Left hindlimb (tissue), 1 donor: ENCODE results near the gene LRRK1.
A peak's percentile ranks its signal among the peaks of the same experiment; 100 is the strongest.

Source experiments
- DNase-seq: peaks from one replicate; pipeline ENCODE4 v3.0.0-alpha.2; 2018

The LRRK1 gene

DNA sequence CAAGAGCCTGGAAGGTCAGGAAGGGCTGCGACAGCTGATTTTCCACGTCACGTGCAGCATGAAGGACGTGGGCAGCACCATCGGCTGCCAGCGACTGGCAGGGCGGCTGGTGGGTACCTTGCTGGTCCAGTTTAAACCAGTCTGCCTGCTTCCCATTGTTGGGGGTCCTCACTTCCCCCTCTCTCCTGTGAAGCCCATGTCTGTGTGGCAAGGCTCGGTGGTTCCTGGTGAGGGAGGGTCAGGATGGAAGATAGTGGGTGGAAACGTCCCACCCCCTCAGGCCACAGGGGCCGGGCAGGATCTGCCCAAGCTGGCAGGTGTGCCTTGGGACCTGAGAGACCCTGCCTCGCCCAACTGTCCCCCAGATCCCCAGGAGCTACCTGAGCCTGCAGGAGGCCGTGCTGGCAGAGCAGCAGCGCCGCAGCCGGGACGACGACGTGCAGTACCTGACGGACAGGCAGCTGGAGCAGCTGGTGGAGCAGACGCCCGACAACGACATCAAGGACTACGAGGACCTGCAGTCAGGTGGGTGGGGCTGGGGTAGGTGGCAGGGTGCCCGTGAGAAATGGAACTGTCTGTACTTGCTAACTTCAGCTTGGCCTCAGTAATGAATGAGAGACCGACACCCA, 108.2 kb downstream of the LRRK1 start:
- peak; percentile 25 for DNase-seq

GRCh38 chr15:101027920-101028319, 108.8 kb downstream of the LRRK1 start:
- no peak for DNase-seq

- DNase-seq, result peak; percentile 15
These were observed 109.2 kb downstream of the LRRK1 start for GRCh38 chr15:101028321-101028720.

GRCh38 chr15:101028772-101029438, 109.7 kb downstream of the LRRK1 start:
- DNase-seq, result peak; percentile 5

DNA sequence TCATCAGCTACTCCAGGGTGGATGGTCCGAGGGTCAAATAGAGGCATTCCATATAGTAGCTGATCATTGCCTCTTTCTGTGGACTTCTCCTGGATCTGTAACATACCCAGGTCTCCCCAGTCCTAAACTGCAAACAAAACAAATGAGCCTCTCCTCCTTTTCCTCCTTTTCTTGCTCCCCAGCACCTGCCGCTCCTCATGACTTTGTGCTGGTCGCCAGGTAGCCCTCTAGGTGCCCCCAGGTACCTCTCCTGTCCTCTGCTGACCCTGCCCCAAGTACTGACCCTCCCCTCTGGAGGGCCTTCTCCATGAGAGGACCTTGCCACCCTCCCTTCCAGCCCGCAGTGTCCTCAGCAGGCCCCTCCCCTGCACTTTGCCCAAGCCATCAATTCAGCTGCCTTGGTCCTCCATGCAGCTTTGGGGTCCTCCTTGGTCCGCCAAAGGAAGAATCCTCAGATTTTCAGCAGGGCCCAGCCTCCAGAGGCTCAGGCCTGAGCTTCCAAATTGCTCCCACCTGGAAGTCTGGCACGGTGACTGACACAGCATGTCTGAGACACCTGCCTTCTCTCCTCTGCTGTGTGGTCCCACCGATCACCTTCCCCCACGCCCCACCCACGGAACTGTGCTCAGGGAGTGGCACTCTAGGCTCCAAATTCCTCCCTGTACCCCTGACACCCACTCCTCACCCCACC, 111.0 kb downstream of the LRRK1 start:
- DNase-seq, result peak; percentile 13

- DNase-seq, result peak; percentile 8
These were observed 112.1 kb downstream of the LRRK1 start for GRCh38 chr15:101031213-101031612.

GRCh38 chr15:101033801-101034200, 114.6 kb downstream of the LRRK1 start:
- no peak for DNase-seq

DNA sequence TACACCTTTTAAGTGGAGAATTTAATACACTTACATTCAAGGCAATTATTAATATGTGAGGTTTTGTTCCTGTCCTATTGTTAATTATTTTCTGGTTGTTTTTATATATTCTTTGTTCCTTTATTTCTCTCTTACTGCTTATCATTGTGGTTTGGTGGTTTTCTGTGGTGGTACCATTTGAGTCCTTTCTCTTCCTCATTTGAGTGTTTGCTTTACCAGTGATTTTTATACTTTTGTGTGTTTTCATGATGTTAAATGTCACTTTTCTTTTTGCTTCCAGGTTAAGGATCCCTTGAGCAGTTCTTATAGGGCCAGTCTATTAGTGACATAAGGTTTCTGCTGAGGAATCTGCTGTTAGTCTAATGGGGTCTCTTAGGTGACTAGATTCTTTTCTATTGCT, 116.5 kb downstream of the LRRK1 start:
- no peak for DNase-seq

DNA sequence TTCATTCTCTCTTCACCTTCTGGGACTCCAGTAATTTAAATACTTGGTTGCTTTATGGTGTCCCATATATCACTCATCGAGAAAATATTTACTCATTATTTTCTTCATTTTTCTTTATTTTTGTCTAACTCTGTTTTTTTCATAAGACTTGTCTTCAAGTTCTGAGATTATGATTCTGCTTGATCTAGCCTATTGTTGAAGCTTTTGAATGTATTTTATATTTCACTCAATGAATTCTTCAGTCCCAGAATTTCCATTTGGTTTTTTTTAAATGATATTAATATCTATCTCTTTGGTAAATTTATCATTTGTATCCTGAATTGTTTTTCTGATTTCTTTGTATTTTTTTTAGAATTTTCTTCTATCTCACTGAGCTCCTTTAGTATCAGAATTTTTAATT, 117.0 kb downstream of the LRRK1 start:
- DNase-seq, result no peak

DNA sequence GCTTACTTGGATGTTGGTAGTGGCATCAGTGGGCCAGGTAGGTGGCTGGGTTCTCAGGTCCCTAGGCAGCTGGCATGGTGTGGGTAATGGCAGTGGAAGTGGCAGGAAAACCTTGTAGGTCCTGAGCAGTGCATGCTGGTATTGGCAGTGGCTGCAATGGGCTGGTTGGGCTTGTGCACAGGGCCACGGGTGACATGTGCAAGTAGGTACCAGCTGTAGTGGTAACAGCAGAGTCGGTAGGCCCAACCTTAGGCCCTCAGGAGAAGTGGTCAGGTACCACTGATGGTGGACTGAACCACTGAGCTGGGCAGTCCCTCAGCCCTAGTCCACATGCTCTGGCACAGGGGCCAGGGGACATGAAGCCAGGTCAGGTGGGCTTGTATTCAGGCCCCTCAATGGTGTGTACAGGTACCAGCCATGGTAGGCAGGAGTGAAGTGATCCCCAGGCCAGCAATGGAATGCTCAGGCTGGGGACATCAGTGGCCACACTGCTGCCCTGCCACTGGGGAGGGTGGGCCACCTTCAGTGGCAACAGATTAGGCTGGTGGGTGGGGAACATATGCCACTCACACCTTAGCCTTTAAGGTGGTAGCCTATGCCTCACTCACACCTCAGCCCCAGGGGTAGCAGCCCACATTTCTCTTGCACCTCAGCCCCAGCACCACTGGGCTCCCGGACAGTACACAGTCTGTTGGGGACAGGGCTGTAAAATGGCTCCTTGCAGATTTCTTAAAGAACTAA, 118.1 kb downstream of the LRRK1 start:
- DNase-seq, result peak; percentile 6

DNA sequence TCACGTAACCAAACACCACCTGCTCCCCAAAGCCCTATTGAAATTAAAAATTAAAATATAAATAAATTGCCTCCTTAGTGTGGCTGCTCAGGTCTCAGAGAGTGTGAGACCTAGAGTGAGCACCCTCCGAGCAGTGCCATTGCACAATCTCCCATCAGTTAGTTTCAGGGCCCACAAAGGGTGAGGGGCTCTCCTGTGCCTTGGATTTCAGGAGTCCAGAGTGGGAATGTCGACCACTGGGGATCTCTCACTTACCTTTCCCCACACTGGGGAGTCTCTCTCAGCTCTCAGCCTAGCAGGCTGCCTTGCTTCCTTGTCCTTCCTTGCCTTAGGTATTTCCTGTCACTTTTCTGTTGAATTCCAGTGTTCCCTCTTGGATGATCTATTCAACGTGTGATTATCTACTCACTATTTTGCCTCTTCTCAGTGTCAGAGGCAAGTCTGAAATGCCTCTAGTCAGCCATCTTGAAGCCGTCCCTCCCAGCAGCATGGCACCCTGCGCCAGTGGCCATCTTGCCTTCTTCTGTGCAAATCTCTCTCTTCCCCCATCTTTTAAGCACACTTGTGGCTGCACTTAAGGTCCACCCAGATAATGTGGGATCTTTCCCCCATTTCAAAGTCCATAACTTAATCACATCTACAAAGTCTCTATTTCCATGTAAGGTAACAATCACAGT, 119.3 kb downstream of the LRRK1 start:
- peak; percentile 3 for DNase-seq

DNA sequence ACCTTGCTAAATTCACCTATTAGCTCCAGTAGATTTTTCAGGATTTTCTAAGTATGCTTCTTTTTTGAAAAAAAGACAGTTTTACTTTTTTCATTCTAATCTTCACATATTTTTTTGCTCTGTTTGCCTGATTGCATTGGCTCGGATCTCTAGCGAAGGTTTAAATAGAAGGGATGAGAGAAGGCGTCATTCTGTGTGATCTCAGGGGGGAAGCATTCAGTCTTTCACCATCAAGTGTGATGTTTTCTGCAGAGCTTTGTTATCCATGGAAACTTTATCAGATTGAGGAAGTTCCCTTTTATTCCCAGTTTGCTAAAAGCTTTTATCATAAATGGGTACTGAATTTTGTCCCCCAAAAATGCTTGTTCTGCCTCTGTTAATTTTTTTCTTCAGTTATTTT, 120.3 kb downstream of the LRRK1 start:
- no peak for DNase-seq

GRCh38 chr15:101042320-101042719, 123.2 kb downstream of the LRRK1 start:
- peak; percentile 12 for DNase-seq

GRCh38 chr15:101043011-101043410, 123.9 kb downstream of the LRRK1 start:
- DNase-seq, result no peak

- DNase-seq, result peak; percentile 11
These were observed 124.9 kb downstream of the LRRK1 start for GRCh38 chr15:101043911-101044624.

GRCh38 chr15:101044625-101045235, 125.6 kb downstream of the LRRK1 start:
- DNase-seq, result peak; percentile 12

- DNase-seq, result peak; percentile 30
These were observed 126.1 kb downstream of the LRRK1 start for GRCh38 chr15:101045236-101045646.

DNA sequence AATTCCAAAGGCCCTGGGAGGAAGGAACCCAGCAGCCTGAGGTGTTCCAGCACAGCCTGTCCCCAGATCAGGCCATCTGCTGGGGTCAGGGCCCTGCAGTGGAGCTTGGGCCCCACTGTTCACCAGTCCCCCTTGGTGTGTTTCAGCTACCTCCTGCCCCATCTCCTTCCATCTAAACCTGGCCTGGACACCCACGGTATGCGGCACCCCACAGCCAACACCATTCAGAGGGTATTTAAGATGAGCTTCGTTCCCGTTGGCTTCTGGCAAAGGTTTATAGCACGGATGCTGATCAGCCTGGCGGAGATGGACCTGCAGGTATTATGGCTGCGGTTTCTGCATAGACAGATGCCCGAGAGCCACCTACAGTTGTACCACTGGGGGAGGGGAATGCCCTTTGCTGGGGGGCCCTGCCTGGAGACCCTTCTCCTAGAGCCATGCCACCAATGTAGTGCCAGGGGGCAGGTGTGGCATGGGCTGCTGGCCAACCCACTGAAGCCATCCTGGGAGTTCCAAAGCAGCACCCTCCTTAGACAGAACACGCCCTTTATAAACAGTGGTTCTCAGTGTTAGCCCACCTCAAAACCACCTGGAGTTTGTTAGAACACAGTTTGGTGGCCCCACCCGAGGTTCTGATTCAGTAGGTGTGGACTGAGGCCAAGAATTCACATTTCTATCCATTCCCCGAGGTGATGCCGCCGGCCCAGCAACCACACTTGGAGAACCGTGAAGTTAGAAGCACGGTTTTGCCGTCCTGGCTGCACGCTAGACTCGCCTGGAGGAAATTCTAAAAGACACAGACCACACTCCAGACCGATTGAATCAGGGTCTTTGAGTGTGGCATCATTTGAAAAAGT, 126.9 kb downstream of the LRRK1 start:
- DNase-seq, result peak; percentile 6

GRCh38 chr15:101046826-101047225, 127.7 kb downstream of the LRRK1 start:
- no peak for DNase-seq

- peak; percentile 25 for DNase-seq
These were observed 128.2 kb downstream of the LRRK1 start for GRCh38 chr15:101047301-101047781.
